HL-60 (cell line): Measurements from ENCODE around the gene FAH.

Experiments used
- DNase-seq, 2 experiments: peaks; one replicate each; pipeline ENCODE4 v3.0.0-alpha.2; 2010 to 2020; ENCODE audit warnings: low read depth in 1 of 2, low spot score in 1 of 2
- H3K27ac ChIP-seq: fragments of 250-450 bp; sonication (Bioruptor Pico); replicated peaks from 2 replicates; pipeline ENCODE4 v1.5.1; 2020; ENCODE audit warnings: mild to moderate bottlenecking, moderate library complexity
- H3K27me3 ChIP-seq: fragments of 250-450 bp; sonication (Bioruptor Pico); 2 replicates; pipeline ENCODE4 v1.5.1; 2021; ENCODE audit warnings: mild to moderate bottlenecking, moderate library complexity; ENCODE audit not compliant: insufficient read depth, poor library complexity, severe bottlenecking
- H3K4me3 ChIP-seq: replicated peaks from 2 replicates; pipeline ENCODE4 v1.5.1; 2011; ENCODE audit warnings: mild to moderate bottlenecking, control low read depth, low read length; ENCODE audit not compliant: insufficient read depth
- GABPA ChIP-seq: IDR thresholded peaks from 2 replicates; pipeline ENCODE4 v1.6.1; 2012; ENCODE audit warnings: low read depth
- POLR2AphosphoS5 ChIP-seq: IDR thresholded peaks from 2 replicates; pipeline ENCODE4 v1.6.1; 2012; ENCODE audit warnings: low read depth
- SPI1 ChIP-seq: IDR thresholded peaks from 2 replicates; pipeline ENCODE4 v1.6.1; 2012; ENCODE audit warnings: low read depth, mild to moderate bottlenecking, borderline replicate concordance
- TF ChIP-seq, protein P1 (sequence below): IDR thresholded peaks from 2 replicates; pipeline ENCODE4 v1.6.1; 2012; ENCODE audit warnings: low read depth; ENCODE audit not compliant: insufficient replicate concordance
- TF ChIP-seq, protein P2 (sequence below): IDR thresholded peaks from one replicate; pipeline ENCODE4 v1.5.1; 2011; ENCODE audit warnings: low read length, control low read depth, inconsistent platforms; ENCODE audit not compliant: insufficient read depth

FAH gene

DNA sequence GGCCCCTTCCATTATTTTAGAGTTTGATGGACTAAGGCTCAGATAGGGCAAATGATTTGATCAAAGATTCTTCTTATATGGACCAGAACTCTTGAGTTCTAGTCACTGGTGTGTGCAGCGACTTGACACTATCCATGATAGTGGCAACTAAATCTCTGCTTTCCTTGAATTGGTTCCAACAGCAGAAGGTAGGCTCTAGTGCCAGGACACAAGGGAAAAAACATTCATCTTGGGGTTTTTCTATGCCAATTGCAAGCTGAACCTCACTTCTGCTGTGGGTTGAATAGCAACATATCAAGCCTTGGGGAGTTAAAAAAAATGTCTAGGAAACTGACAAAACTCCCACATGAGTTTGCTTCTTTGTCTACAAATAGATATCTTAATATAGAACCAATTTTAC, 64.1 kb downstream of the FAH start:
- TF ChIP-seq POLR2AphosphoS5 (no peak), GABPA (no peak)
- TF ChIP-seq, protein P1, sequence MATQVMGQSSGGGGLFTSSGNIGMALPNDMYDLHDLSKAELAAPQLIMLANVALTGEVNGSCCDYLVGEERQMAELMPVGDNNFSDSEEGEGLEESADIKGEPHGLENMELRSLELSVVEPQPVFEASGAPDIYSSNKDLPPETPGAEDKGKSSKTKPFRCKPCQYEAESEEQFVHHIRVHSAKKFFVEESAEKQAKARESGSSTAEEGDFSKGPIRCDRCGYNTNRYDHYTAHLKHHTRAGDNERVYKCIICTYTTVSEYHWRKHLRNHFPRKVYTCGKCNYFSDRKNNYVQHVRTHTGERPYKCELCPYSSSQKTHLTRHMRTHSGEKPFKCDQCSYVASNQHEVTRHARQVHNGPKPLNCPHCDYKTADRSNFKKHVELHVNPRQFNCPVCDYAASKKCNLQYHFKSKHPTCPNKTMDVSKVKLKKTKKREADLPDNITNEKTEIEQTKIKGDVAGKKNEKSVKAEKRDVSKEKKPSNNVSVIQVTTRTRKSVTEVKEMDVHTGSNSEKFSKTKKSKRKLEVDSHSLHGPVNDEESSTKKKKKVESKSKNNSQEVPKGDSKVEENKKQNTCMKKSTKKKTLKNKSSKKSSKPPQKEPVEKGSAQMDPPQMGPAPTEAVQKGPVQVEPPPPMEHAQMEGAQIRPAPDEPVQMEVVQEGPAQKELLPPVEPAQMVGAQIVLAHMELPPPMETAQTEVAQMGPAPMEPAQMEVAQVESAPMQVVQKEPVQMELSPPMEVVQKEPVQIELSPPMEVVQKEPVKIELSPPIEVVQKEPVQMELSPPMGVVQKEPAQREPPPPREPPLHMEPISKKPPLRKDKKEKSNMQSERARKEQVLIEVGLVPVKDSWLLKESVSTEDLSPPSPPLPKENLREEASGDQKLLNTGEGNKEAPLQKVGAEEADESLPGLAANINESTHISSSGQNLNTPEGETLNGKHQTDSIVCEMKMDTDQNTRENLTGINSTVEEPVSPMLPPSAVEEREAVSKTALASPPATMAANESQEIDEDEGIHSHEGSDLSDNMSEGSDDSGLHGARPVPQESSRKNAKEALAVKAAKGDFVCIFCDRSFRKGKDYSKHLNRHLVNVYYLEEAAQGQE = no peak
- TF ChIP-seq, protein P2, sequence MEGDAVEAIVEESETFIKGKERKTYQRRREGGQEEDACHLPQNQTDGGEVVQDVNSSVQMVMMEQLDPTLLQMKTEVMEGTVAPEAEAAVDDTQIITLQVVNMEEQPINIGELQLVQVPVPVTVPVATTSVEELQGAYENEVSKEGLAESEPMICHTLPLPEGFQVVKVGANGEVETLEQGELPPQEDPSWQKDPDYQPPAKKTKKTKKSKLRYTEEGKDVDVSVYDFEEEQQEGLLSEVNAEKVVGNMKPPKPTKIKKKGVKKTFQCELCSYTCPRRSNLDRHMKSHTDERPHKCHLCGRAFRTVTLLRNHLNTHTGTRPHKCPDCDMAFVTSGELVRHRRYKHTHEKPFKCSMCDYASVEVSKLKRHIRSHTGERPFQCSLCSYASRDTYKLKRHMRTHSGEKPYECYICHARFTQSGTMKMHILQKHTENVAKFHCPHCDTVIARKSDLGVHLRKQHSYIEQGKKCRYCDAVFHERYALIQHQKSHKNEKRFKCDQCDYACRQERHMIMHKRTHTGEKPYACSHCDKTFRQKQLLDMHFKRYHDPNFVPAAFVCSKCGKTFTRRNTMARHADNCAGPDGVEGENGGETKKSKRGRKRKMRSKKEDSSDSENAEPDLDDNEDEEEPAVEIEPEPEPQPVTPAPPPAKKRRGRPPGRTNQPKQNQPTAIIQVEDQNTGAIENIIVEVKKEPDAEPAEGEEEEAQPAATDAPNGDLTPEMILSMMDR = no peak
- H3K4me3 ChIP-seq = no peak overlapping the region
- no peak overlapping the region for H3K27ac ChIP-seq

DNA sequence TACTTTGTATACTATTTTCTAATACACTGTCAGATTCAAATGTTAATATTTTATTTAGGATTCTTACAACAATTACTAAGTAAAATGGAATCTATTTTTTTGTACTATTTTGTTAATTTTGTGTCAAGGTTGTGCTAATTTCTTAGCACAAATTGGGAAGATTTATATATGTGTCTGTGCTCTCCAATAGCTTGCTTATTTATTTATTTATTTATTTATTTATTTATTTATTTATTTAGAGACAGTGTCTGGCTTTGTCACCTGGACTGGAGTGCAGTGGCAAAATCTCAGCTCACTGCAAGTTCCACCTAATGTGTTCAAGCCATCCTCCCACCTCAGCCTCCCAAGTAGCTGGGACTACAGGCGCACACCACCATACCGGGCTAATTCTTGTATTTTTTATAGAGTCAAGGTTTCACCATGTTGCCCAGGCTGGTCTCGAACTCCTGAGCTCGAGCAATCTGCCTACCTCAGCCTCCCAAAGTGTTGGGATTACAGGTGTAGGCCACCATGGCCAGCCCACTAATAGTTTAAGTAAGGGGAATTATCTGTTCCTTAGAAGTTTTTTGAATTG, 64.6 kb downstream of the FAH start:
- Histone ChIP-seq H3K27me3 (peaks cover 4% of the 10 kb centered on the region), H3K4me3 (no peak overlapping the region), H3K27ac (no peak overlapping the region)
- TF ChIP-seq, protein P2 = no peak
- no peak for TF ChIP-seq SPI1
- no peak for TF ChIP-seq POLR2AphosphoS5
- no peak for TF ChIP-seq GABPA
- TF ChIP-seq, protein P1 = no peak
- DNase-seq = no peak

More for the DNA sequence above, 64.1 kb downstream of the FAH start:
- H3K27me3 ChIP-seq = peaks cover 4% of the 10 kb centered on the region
- DNase-seq = no peak

DNA sequence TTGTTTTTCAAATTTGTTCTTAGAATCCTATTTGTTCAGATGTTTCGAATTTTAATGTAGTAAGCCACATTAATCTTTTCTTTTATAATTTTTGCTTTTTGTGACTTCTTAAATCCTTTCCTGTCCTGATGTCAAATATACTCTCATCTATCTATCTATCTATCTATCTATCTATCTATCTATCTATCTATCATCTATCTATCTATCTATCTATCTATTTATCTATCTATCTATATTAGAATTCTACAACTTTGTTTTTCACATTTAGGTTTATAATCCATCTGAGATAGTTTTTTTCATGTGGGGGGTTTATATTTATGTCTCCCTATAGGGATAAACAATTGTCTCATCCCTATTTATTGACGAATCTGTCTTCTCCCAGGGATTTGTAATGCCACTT, 67.2 kb downstream of the FAH start:
- Histone ChIP-seq H3K27ac (no peak overlapping the region), H3K27me3 (no peaks in the 10 kb centered on the region), H3K4me3 (no peak overlapping the region)
- TF ChIP-seq, protein P1 = no peak
- TF ChIP-seq, protein P2 = no peak
- no peak for TF ChIP-seq POLR2AphosphoS5
- no peak for TF ChIP-seq SPI1
- TF ChIP-seq GABPA = no peak
- no peak for DNase-seq
